ENCODE measurements around the gene CIAO1. TPM values are rescaled to one million over a fixed set of nuclear protein-coding genes. Genes with fewer than 3 reads are reported as not detected.
"Not testable (repeated sequence)": the region's sequence is repeated elsewhere in the genome, so short reads cannot be mapped to it uniquely, and the experiment has no call there.

CIAO1 gene
- total RNA-seq, 2 donors from 2014 or later, result 108 to 135 TPM

DNA sequence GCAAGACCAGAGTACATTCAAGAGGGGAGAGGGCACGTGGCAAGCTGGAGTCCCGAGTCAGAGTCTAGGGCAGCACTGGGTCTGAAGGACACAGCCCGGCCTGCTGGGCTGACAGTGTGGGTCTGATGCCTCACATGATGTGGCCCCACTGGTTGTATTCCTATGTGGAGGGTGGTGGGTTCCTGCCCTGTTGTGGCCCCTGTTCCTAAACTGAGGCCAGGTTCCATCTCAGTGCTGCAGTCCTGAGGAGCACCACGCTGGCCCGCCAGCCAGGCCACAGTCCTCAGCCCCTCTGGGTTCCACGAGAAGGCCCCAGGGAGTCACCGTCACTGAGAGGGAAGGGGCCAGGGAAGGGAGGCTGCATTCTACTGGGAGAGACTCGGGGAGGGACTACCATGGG is 13.5 kb upstream of the CIAO1 start:
- H3K27me3 ChIP-seq (replicated peaks; ENCODE audit: insufficient read depth), result no peaks in the 10 kb centered on the region
- no peaks in the 10 kb centered on the region for H3K9me3 ChIP-seq
- DNase-seq (ENCODE audit: low spot score), result no peak
- WGBS, result 88% methylated on average over 8 of the region's 8 CpGs
- TF ChIP-seq, protein P1, sequence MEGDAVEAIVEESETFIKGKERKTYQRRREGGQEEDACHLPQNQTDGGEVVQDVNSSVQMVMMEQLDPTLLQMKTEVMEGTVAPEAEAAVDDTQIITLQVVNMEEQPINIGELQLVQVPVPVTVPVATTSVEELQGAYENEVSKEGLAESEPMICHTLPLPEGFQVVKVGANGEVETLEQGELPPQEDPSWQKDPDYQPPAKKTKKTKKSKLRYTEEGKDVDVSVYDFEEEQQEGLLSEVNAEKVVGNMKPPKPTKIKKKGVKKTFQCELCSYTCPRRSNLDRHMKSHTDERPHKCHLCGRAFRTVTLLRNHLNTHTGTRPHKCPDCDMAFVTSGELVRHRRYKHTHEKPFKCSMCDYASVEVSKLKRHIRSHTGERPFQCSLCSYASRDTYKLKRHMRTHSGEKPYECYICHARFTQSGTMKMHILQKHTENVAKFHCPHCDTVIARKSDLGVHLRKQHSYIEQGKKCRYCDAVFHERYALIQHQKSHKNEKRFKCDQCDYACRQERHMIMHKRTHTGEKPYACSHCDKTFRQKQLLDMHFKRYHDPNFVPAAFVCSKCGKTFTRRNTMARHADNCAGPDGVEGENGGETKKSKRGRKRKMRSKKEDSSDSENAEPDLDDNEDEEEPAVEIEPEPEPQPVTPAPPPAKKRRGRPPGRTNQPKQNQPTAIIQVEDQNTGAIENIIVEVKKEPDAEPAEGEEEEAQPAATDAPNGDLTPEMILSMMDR (IDR thresholded peaks at IDR 0.05), result no peak
- TF ChIP-seq POLR2AphosphoS5 (IDR thresholded peaks at IDR 0.05), result no peak
- no peak for TF ChIP-seq POLR2A (IDR thresholded peaks at IDR 0.05)
- H3K36me3 ChIP-seq, result peaks cover 8 to 21% of the 10 kb centered on the region in 2 donors
- no peaks in the 10 kb centered on the region for H3K4me1 ChIP-seq (replicated peaks)
- intact Hi-C loops (cut with DNase I), result no loop called here
- H3K27ac ChIP-seq, result no peak overlapping the region
- H3K4me3 ChIP-seq, result no peak overlapping the region

GRCh38 chr2:96253006-96253405 is 13.0 kb upstream of the CIAO1 start:
- H3K36me3 ChIP-seq, result peaks cover 8 to 21% of the 10 kb centered on the region in 2 donors
- H3K27ac ChIP-seq, result no peak overlapping the region
- no peak overlapping the region for H3K4me3 ChIP-seq
- no peak for DNase-seq (ENCODE audit: low spot score)
- H3K4me1 ChIP-seq (replicated peaks), result no peaks in the 10 kb centered on the region
- intact Hi-C loops (cut with DNase I), result no loop called here
- no peaks in the 10 kb centered on the region for H3K27me3 ChIP-seq (replicated peaks; ENCODE audit: insufficient read depth)
- no peaks in the 10 kb centered on the region for H3K9me3 ChIP-seq
- WGBS, result 76% methylated on average over 7 of the region's 7 CpGs
- TF ChIP-seq POLR2A (IDR thresholded peaks at IDR 0.05), result no peak
- TF ChIP-seq, protein P1 (IDR thresholded peaks at IDR 0.05), result no peak
- TF ChIP-seq POLR2AphosphoS5 (IDR thresholded peaks at IDR 0.05), result no peak

DNA sequence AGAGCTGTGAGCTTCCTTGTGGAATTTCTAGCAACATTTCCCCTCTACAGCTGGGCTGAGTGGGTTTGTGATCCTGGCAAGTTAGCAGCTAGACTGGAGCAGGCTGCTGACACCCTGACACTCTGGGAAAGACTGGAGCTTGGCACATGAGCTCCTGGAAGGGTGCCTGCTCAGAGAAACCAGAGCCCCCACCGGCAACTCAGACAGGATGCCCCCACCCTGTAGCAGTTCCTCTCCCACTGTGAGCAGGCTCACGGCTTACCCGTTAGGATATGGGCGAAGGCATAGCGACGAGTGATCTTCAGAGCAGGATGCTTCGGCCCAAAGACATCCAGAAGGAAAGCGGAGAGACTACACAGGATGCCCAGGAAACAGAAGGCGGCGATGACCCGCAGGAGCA is 11.5 kb upstream of the CIAO1 start:
- intact Hi-C loops (cut with DNase I), result no loop called here
- Histone ChIP-seq H3K27ac (no peak overlapping the region), H3K36me3 (peaks cover 8 to 21% of the 10 kb centered on the region in 2 donors), H3K4me1 (replicated peaks) (no peaks in the 10 kb centered on the region), H3K4me3 (no peak overlapping the region), H3K9me3 (no peaks in the 10 kb centered on the region), H3K27me3 (replicated peaks; ENCODE audit: insufficient read depth) (no peaks in the 10 kb centered on the region)
- TF ChIP-seq POLR2AphosphoS5 (IDR thresholded peaks at IDR 0.05) (no peak), POLR2A (IDR thresholded peaks at IDR 0.05) (no peak)
- TF ChIP-seq, protein P1 (IDR thresholded peaks at IDR 0.05), result no peak
- DNase-seq (ENCODE audit: low spot score), result no peak
- 82% methylated on average over 11 of the region's 11 CpGs for WGBS

GRCh38 chr2:96256611-96257113 is 9.4 kb upstream of the CIAO1 start:
- TF ChIP-seq POLR2A (IDR thresholded peaks at IDR 0.05) (no peak), POLR2AphosphoS5 (IDR thresholded peaks at IDR 0.05) (no peak)
- TF ChIP-seq, protein P1 (IDR thresholded peaks at IDR 0.05), result no peak
- WGBS, result 59% methylated on average over 6 of the region's 6 CpGs
- H3K9me3 ChIP-seq, result no peaks in the 10 kb centered on the region
- peaks cover 8 to 21% of the 10 kb centered on the region in 2 donors for H3K36me3 ChIP-seq
- no peak overlapping the region for H3K27ac ChIP-seq
- no peak overlapping the region for H3K4me3 ChIP-seq
- no peak for DNase-seq (ENCODE audit: low spot score)
- H3K4me1 ChIP-seq (replicated peaks), result no peaks in the 10 kb centered on the region
- H3K27me3 ChIP-seq (replicated peaks; ENCODE audit: insufficient read depth), result no peaks in the 10 kb centered on the region
- intact Hi-C loops (cut with DNase I), result no loop called here

DNA sequence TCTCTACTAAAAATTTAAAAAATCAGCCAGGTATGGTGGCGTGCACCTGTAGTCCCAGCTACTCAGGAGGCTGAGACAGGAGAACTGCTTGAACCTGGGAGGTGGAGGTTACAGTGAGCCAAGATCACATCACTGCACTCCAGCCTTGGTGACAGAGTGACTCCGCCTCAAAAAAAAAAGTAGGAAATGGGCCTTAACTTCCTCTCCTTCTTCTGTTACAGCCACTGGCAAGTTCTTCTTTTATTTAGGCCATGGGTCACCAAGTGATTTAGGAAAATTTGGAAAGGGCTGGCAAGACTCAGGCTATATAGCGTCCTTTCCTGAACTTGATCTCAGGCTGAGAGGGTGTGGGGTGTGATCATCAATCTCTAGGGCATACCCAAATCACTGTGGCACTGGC is 8.3 kb upstream of the CIAO1 start:
- H3K27me3 ChIP-seq (replicated peaks; ENCODE audit: insufficient read depth); H3K4me3 ChIP-seq; H3K9me3 ChIP-seq; intact Hi-C loops (cut with DNase I); DNase-seq (ENCODE audit: low spot score); H3K4me1 ChIP-seq (replicated peaks): not testable (repeated sequence)
- WGBS, result 87% methylated on average over 3 of the region's 3 CpGs
- Histone ChIP-seq H3K36me3 (peaks cover 8 to 21% of the 10 kb centered on the region in 2 donors), H3K27ac (peak overlapping the region in 1 of 2 donors; percentile 41)

Data from prostate gland (tissue), 2 donors.